Measurements from ENCODE around the gene POLG.

DNA sequence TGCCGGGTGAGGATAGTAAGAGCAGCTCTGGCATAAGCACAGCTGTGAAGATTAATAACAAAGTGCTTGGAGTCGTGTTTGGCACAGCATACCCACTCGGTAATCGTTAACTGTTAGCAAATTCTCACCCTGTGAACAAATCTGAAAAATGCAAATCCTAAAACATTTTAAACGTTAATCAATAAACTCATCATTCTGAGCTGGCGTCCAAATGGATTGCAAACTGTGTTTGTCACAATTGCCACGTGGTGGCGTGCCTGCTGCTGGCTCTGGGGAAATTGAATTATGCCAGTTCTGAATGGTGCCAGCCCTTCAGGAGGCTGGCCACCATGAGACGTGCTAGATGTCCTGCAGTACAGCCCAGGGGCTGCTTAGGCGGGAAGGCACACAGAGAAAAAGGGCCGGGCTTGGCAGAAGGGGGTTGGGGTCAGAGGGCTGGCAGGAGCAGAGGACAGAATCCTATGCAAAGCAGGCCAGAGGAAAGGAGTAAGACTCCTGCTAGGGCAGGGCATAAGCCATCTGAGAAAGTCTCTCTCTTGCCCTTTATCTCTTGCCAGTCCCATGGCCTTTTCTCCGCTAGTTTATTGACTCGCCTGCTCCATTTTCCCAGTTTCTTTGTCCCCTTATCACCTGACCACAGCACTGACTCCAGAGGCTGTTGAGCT lies 22.1 kb upstream of the POLG start:
- TF ChIP-seq, protein P1, sequence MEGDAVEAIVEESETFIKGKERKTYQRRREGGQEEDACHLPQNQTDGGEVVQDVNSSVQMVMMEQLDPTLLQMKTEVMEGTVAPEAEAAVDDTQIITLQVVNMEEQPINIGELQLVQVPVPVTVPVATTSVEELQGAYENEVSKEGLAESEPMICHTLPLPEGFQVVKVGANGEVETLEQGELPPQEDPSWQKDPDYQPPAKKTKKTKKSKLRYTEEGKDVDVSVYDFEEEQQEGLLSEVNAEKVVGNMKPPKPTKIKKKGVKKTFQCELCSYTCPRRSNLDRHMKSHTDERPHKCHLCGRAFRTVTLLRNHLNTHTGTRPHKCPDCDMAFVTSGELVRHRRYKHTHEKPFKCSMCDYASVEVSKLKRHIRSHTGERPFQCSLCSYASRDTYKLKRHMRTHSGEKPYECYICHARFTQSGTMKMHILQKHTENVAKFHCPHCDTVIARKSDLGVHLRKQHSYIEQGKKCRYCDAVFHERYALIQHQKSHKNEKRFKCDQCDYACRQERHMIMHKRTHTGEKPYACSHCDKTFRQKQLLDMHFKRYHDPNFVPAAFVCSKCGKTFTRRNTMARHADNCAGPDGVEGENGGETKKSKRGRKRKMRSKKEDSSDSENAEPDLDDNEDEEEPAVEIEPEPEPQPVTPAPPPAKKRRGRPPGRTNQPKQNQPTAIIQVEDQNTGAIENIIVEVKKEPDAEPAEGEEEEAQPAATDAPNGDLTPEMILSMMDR (IDR thresholded peaks at IDR 0.05), result peak; percentile 44
- no peak for TF ChIP-seq EZH2 (IDR thresholded peaks at IDR 0.05; ENCODE audit: borderline replicate concordance, insufficient read depth, low read depth, low read length, poor library complexity, severe bottlenecking)

All from B cell (primary cell).